Pancreas (tissue), 10 donors: ENCODE data around the gene IFT88. TPM values are rescaled to one million over a fixed set of nuclear protein-coding genes. Genes with fewer than 3 reads are reported as not detected.

ENCODE experiments used
- ATAC-seq, 4 donors: fragments of 200-7000 bp; cut with Tn5 transposase; one replicate each; pipeline versions ENCODE4 v1.8.0 to v1.9.1; 2020; ENCODE audit warnings: mild to moderate bottlenecking in 4 of 4, moderate library complexity in 4 of 4
- DNase-seq, 6 donors: peaks; one replicate each; pipeline ENCODE4 v3.0.0-alpha.2; 2020
- FAIRE-seq: peaks from 2 replicates; lab custom pipeline; 2012; peaks lifted over from hg19 to GRCh38; lab: Jason Lieb, UNC
- H3K27ac ChIP-seq, 4 donors: fragments of 200-600 bp; sonication (generic); 1 replicate in 3 of 4; 2 replicates in 1 of 4; pipeline versions ENCODE4 v1.5.0 to v1.8.0; 2020
- H3K27me3 ChIP-seq, 4 donors: fragments of 200-600 bp; one replicate each; pipeline ENCODE4 v1.8.0; 2021
- H3K36me3 ChIP-seq, 3 donors: fragments of 200-600 bp; sonication (generic) in 1 of 3; one replicate each; pipeline versions ENCODE4 v1.5.0 to v1.8.0; 2020 to 2021
- H3K4me1 ChIP-seq, 3 donors: fragments of 200-600 bp; one replicate each; pipeline ENCODE4 v1.8.0; 2021
- H3K4me3 ChIP-seq, 4 donors: fragments of 200-600 bp; sonication (generic) in 2 of 4; one replicate each; pipeline versions ENCODE4 v1.5.0 to v1.8.0; 2020 to 2021
- H3K9me3 ChIP-seq, 4 donors: fragments of 200-600 bp; one replicate each; pipeline ENCODE4 v1.8.0; 2021
- CTCF ChIP-seq, 4 donors: fragments of 200-600 bp; sonication (generic) in 3 of 4; IDR thresholded peaks; one replicate each; pipeline versions ENCODE4 v1.5.0 to v1.8.0; 2021; ENCODE audit warnings: antibody characterized with exemption in 4 of 4
- WGBS, 2 donors: extraction: QIAGEN DNeasy Blood & Tissue Kit; methylation state at CpG; one replicate each; pipeline ENCODE4 v1.1.7; 2013; 5-methylcytosine and 5-hydroxymethylcytosine counted together
- intact Hi-C, 3 donors: fragments of 100-400 bp; cut with DNase I; formaldehyde crosslinking; loops; one replicate each; pipeline versions ENCODE4 v1.11.1 to v1.14.2; 2022
- polyA plus RNA-seq, 2 donors: library from polyadenylated mRNA; stranded (reverse); fragments of 200-250 nt; gene quantifications; one replicate each; pipeline ENCODE4 v1.2.3, GENCODE V29; 2013
- total RNA-seq, 6 donors: library from RNA; stranded (reverse); fragmentation: NEBNext Ultra II Directional in 4 of 6; extraction: Animal tissue kit (Norgen Biotek cat#: 25700) in 4 of 6; gene quantifications; one replicate each; pipeline versions ENCODE4 v1.2.1 to v1.2.4, GENCODE V29; 2021 to 2023
- donor health status: healthy with polysubstance abuse.
- donor health status: DM: no; HTN: no; CAD: no; lungs with moderate emphysema.
- donor health status: DM: no; HTN: no; CAD: no.
- donor health status: control.
- donor health status: control.
- donor health status: Bipolar disorder and iron deficiency.
- donor health status: DM: yes; HTN: yes; CAD: no.
- donor health status: DM: no; HTN: no; CAD: no.
- donor health status: DM: no; HTN: no; CAD: no.
- donor health status: DM: yes; HTN: yes; CAD: no.

Gene IFT88
- total and polyA plus RNA-seq, 8 donors, result 4.7 to 16.0 (median 7.0) TPM

- WGBS, 2 donors, result 75 to 78% methylated on average over 4 of the region's 4 CpGs
- TF ChIP-seq CTCF (IDR thresholded peaks at IDR 0.05), result no peak
- no peak overlapping the region for H3K27ac ChIP-seq
- peaks cover 0 to 6% (median 0%) of the 10 kb centered on the region in 3 donors for H3K36me3 ChIP-seq
- no peak for FAIRE-seq
- no peaks in the 10 kb centered on the region for H3K27me3 ChIP-seq
- no peak overlapping the region for H3K4me3 ChIP-seq
- no peak for DNase-seq
- no peak for ATAC-seq
- no peaks in the 10 kb centered on the region for H3K4me1 ChIP-seq
- intact Hi-C loops, result no loop called here
- no peaks in the 10 kb centered on the region for H3K9me3 ChIP-seq
Observed at GRCh38 chr13:20610006-20610405, 43.0 kb downstream of the IFT88 start.

- 94 to 95% methylated on average over 3 of the region's 3 CpGs for WGBS, 2 donors
- Histone ChIP-seq H3K27me3 (no peaks in the 10 kb centered on the region), H3K27ac (no peak overlapping the region), H3K4me3 (no peak overlapping the region), H3K4me1 (no peaks in the 10 kb centered on the region), H3K9me3 (no peaks in the 10 kb centered on the region), H3K36me3 (no peaks in the 10 kb centered on the region)
- ATAC-seq (no peak), FAIRE-seq (no peak), DNase-seq (no peak)
- intact Hi-C loops, result no loop called here
- TF ChIP-seq CTCF (IDR thresholded peaks at IDR 0.05), result no peak
Observed at GRCh38 chr13:20616059-20616797, 49.3 kb downstream of the IFT88 start.

- Histone ChIP-seq H3K4me1 (no peaks in the 10 kb centered on the region), H3K9me3 (no peaks in the 10 kb centered on the region), H3K27ac (no peak overlapping the region), H3K27me3 (no peaks in the 10 kb centered on the region), H3K36me3 (no peaks in the 10 kb centered on the region), H3K4me3 (no peak overlapping the region)
- ATAC-seq (no peak), FAIRE-seq (no peak), DNase-seq (no peak)
- no peak for TF ChIP-seq CTCF (IDR thresholded peaks at IDR 0.05)
- WGBS, 2 donors, result 95% methylated on average over 3 of the region's 3 CpGs
- intact Hi-C loops, result no loop called here
Observed at GRCh38 chr13:20623000-20623399, 56.0 kb downstream of the IFT88 start.

- Histone ChIP-seq H3K27ac (no peak overlapping the region), H3K27me3 (no peaks in the 10 kb centered on the region), H3K4me3 (no peak overlapping the region), H3K36me3 (no peaks in the 10 kb centered on the region), H3K4me1 (no peaks in the 10 kb centered on the region), H3K9me3 (no peaks in the 10 kb centered on the region)
- ATAC-seq (no peak), FAIRE-seq (no peak), DNase-seq (no peak)
- TF ChIP-seq CTCF (IDR thresholded peaks at IDR 0.05), result no peak
- intact Hi-C loops, result no loop called here
- 95 to 97% methylated on average over 4 of the region's 4 CpGs for WGBS, 2 donors
Observed at GRCh38 chr13:20624213-20624612, 57.3 kb downstream of the IFT88 start.

- 95 to 98% methylated on average over 3 of the region's 3 CpGs for WGBS, 2 donors
- no peaks in the 10 kb centered on the region for H3K9me3 ChIP-seq
- H3K4me3 ChIP-seq, result no peak overlapping the region
- ATAC-seq (no peak), DNase-seq (no peak), FAIRE-seq (no peak)
- no peak for TF ChIP-seq CTCF (IDR thresholded peaks at IDR 0.05)
- H3K4me1 ChIP-seq, result no peaks in the 10 kb centered on the region
- H3K36me3 ChIP-seq, result no peaks in the 10 kb centered on the region
- H3K27me3 ChIP-seq, result no peaks in the 10 kb centered on the region
- no peak overlapping the region for H3K27ac ChIP-seq
- intact Hi-C loops, result no loop called here
Observed at GRCh38 chr13:20633802-20634201, 66.8 kb downstream of the IFT88 start.
